Retinal pigment epithelial cell (primary cell): ENCODE data around the gene SKIC3.

Experiments used
- DNase-seq: peaks from one replicate; pipeline ENCODE4 v3.0.0-alpha.2; 2010; ENCODE audit warnings: low read depth
- H3K4me3 ChIP-seq: 2 replicates; pipeline ENCODE4 v1.5.1; 2011; ENCODE audit warnings: mild to moderate bottlenecking, low read length, control low read depth, moderate library complexity
- CTCF ChIP-seq: conservative IDR thresholded peaks from 2 replicates; pipeline ENCODE4 v1.5.1; 2011; ENCODE audit warnings: low read depth, low read length, control low read depth, inconsistent platforms

The SKIC3 gene

GRCh38 chr5:95533106-95533505 is 21.7 kb downstream of the SKIC3 start:
- DNase-seq: no peak
- no peak for TF ChIP-seq CTCF

GRCh38 chr5:95532415-95532814 is 22.4 kb downstream of the SKIC3 start:
- DNase-seq: no peak
- no peak for TF ChIP-seq CTCF
- no peak overlapping the region for H3K4me3 ChIP-seq

More at GRCh38 chr5:95533106-95533505, 21.7 kb downstream of the SKIC3 start:
- no peak overlapping the region for H3K4me3 ChIP-seq

- no peak overlapping the region for H3K4me3 ChIP-seq
- no peak for TF ChIP-seq CTCF
- DNase-seq: no peak
Measured at GRCh38 chr5:95531491-95531890, 23.3 kb downstream of the SKIC3 start.

GRCh38 chr5:95530416-95530815 is 24.4 kb downstream of the SKIC3 start:
- DNase-seq: no peak
- H3K4me3 ChIP-seq: no peak overlapping the region
- TF ChIP-seq CTCF: no peak

- TF ChIP-seq CTCF: no peak
- DNase-seq: no peak
- no peak overlapping the region for H3K4me3 ChIP-seq
Measured at GRCh38 chr5:95528565-95528964, 26.2 kb downstream of the SKIC3 start.

- TF ChIP-seq CTCF: no peak
- DNase-seq: no peak
- no peak overlapping the region for H3K4me3 ChIP-seq
Measured at GRCh38 chr5:95526871-95527270, 27.9 kb downstream of the SKIC3 start.

- TF ChIP-seq CTCF: no peak
- DNase-seq: no peak
- H3K4me3 ChIP-seq: no peak overlapping the region
Measured at GRCh38 chr5:95524423-95524822, 30.4 kb downstream of the SKIC3 start.
